HCT116 (cell line): ENCODE measurements around the gene FBXL15. TPM values are rescaled to one million over a fixed set of nuclear protein-coding genes. Genes with fewer than 3 reads are reported as not detected.

Source experiments
- ATAC-seq: fragments of 200-7000 bp; cut with Tn5 transposase; 2 replicates; pipeline ENCODE4 v1.9.1; 2020; ENCODE audit warnings: mild to moderate bottlenecking, moderate library complexity
- BruUV-seq: library from RNA; stranded (reverse); fragments of 400-500 nt; replicated peaks from 2 replicates; lab custom pipeline; 2021; lab: Mats Ljungman, UMichigan
- CTCF ChIA-PET: fragments of 300-600 bp; sonication (Branson Sonifier 250); formaldehyde crosslinking; loops from one replicate; lab custom pipeline; 2021; ENCODE audit warnings: antibody characterized with exemption; lab: Charles Lee
- POLR2A ChIA-PET: fragments of 300-600, 350-600 bp; sonication (Branson Sonifier 250); formaldehyde crosslinking; loops from one replicate; lab custom pipeline; 2021; ENCODE audit warnings: antibody characterized with exemption; lab: Charles Lee
- RAD21 ChIA-PET, 2 experiments: fragments of 300-600 bp; sonication (Branson Sonifier 250); formaldehyde crosslinking; loops; one replicate each; lab custom pipeline; 2023; ENCODE audit warnings: low total read pairs in 2 of 2; ENCODE audit not compliant: uncharacterized antibody in 2 of 2, unreplicated experiment in 2 of 2, low non-redundant PET in 1 of 2; lab: Charles Lee
- DNase-seq: peaks from one replicate; pipeline ENCODE4 v3.0.0-alpha.2; 2010; ENCODE audit warnings: low read depth, low spot score
- H2AFZ ChIP-seq: fragments of 200-600 bp; shearing (Covaris generic), sonication (generic); 2 replicates; pipeline ENCODE4 v1.6.1; 2017; ENCODE audit warnings: low read depth, mixed run types, mixed read lengths, antibody characterized with exemption, low read length; ENCODE audit not compliant: poor library complexity, severe bottlenecking
- H3K27ac ChIP-seq: 2 replicates; pipeline ENCODE4 v1.5.1; 2012; ENCODE audit warnings: low read depth, low read length
- H3K27me3 ChIP-seq: fragments of 200-600 bp; sonication (generic); 2 replicates; pipeline ENCODE4 v1.6.1; 2016; ENCODE audit warnings: mixed run types, low read length, mixed read lengths; ENCODE audit not compliant: insufficient read depth
- H3K36me3 ChIP-seq, 2 experiments: fragments of 200-500 bp in 1 of 2; fragments of 200-600 bp in 1 of 2; sonication (Bioruptor generic) in 1 of 2; sonication (generic) in 1 of 2; 2 replicates each; pipeline versions ENCODE4 v1.5.1 to v1.6.1; 2014 to 2016; ENCODE audit warnings: low read length in 2 of 2, inconsistent platforms in 1 of 2, mixed read lengths in 1 of 2, mixed run types in 1 of 2; ENCODE audit not compliant: insufficient read depth in 2 of 2, control insufficient read depth in 1 of 2
- H3K4me1 ChIP-seq, 2 experiments: fragments of 200-600 bp in 1 of 2; sonication (generic) in 1 of 2; 2 replicates each; pipeline versions ENCODE4 v1.5.1 to v1.6.1; 2012 to 2017; ENCODE audit warnings: low read length in 2 of 2, inconsistent platforms in 1 of 2, mild to moderate bottlenecking in 1 of 2, mixed read lengths in 1 of 2, mixed run types in 1 of 2, moderate library complexity in 1 of 2; ENCODE audit not compliant: insufficient read depth in 2 of 2, control insufficient read depth in 1 of 2
- H3K4me2 ChIP-seq: fragments of 200-600 bp; sonication (generic); 2 replicates; pipeline ENCODE4 v1.6.1; 2017; ENCODE audit warnings: mixed run types, low read length, mixed read lengths
- H3K4me3 ChIP-seq, 2 experiments: fragments of 200-600 bp in 1 of 2; sonication (generic) in 1 of 2; replicated peaks in 1 of 2; 2 replicates each; pipeline ENCODE4 v1.5.1; 2011 to 2016; ENCODE audit warnings: low read length in 2 of 2, control low read depth in 1 of 2, low read depth in 1 of 2, mild to moderate bottlenecking in 1 of 2, mixed read lengths in 1 of 2, mixed run types in 1 of 2
- H3K79me2 ChIP-seq: fragments of 200-600 bp; sonication (generic); 2 replicates; pipeline ENCODE4 v1.6.1; 2017; ENCODE audit warnings: mild to moderate bottlenecking, mixed run types, low read length, moderate library complexity, mixed read lengths; ENCODE audit not compliant: insufficient read depth
- H3K9ac ChIP-seq: fragments of 200-600 bp; sonication (generic); 2 replicates; pipeline ENCODE4 v1.6.1; 2016; ENCODE audit warnings: low read length, mixed read lengths
- H3K9me2 ChIP-seq: fragments of 200-600 bp; sonication (generic), shearing (Covaris generic); 2 replicates; pipeline ENCODE4 v1.6.1; 2017; ENCODE audit warnings: mixed run types, mild to moderate bottlenecking, moderate library complexity; ENCODE audit not compliant: insufficient read depth
- H3K9me3 ChIP-seq, 2 experiments: fragments of 200-500 bp in 1 of 2; fragments of 200-600 bp in 1 of 2; sonication (Bioruptor generic) in 1 of 2; sonication (generic) in 1 of 2; 2 replicates each; pipeline ENCODE4 v1.6.1; 2014 to 2017; ENCODE audit warnings: low read length in 2 of 2, mixed read lengths in 2 of 2, inconsistent platforms in 1 of 2, low read depth in 1 of 2, mild to moderate bottlenecking in 1 of 2, mixed run types in 1 of 2, moderate library complexity in 1 of 2; ENCODE audit not compliant: control insufficient read depth in 1 of 2, insufficient read depth in 1 of 2
- H4K20me1 ChIP-seq: fragments of 200-600 bp; sonication (generic), shearing (Covaris generic); 2 replicates; pipeline ENCODE4 v1.6.1; 2017; ENCODE audit warnings: mixed run types, mild to moderate bottlenecking, moderate library complexity; ENCODE audit not compliant: insufficient read depth
- ATF3 ChIP-seq: IDR thresholded peaks from 2 replicates; pipeline ENCODE4 v1.6.1; 2012
- CBX3 ChIP-seq: IDR thresholded peaks from 2 replicates; pipeline ENCODE4 v1.6.1; 2012; ENCODE audit warnings: low read depth
- MAX ChIP-seq: IDR thresholded peaks from 2 replicates; pipeline ENCODE4 v1.6.1; 2012
- POLR2A ChIP-seq: IDR thresholded peaks from 2 replicates; pipeline ENCODE4 v1.7.0; 2011; ENCODE audit warnings: borderline replicate concordance; ENCODE audit not compliant: insufficient read depth, insufficient read length; ENCODE audit errors: extremely low read depth
- POLR2AphosphoS5 ChIP-seq: IDR thresholded peaks from 2 replicates; pipeline ENCODE4 v1.6.1; 2011; ENCODE audit warnings: mild to moderate bottlenecking, low read depth, low read length, moderate library complexity
- REST ChIP-seq: IDR thresholded peaks from 2 replicates; pipeline ENCODE4 v1.6.1; 2012; ENCODE audit warnings: low read depth
- TCF7L2 ChIP-seq: IDR thresholded peaks from 2 replicates; pipeline ENCODE4 v1.7.0; 2011; ENCODE audit warnings: borderline replicate concordance, inconsistent platforms; ENCODE audit not compliant: insufficient read depth, insufficient read length; ENCODE audit errors: extremely low read depth
- ZBTB33 ChIP-seq: IDR thresholded peaks from 2 replicates; pipeline ENCODE4 v1.6.1; 2011; ENCODE audit warnings: mild to moderate bottlenecking, low read length, moderate library complexity; ENCODE audit not compliant: insufficient replicate concordance; ENCODE audit errors: extremely low read depth
- intact Hi-C: fragments of 100-400 bp; cut with micrococcal nuclease; formaldehyde crosslinking; loops from 2 replicates; pipeline ENCODE4 v1.10.0; 2022
- total RNA-seq: library from RNA; stranded (reverse); gene quantifications from one replicate; pipeline ENCODE4 v1.2.1, GENCODE V29; 2021; ENCODE audit not compliant: unreplicated experiment

The FBXL15 gene
- total RNA-seq, 1 experiment from 2014 or later = 21.1 TPM

- H3K36me3 ChIP-seq = no peaks in the 10 kb centered on the region
- CTCF ChIA-PET = no interaction called here
- H3K4me1 ChIP-seq = peaks cover 11 to 21% of the 10 kb centered on the region in 2 experiments
- no peak overlapping the region for H2AFZ ChIP-seq
- DNase-seq = no peak
- no peak for ATAC-seq
- H3K27me3 ChIP-seq = peaks cover 3% of the 10 kb centered on the region; the same call in 1 of the 2 replicates
- no peaks in the 10 kb centered on the region for H3K9me2 ChIP-seq
- no peak overlapping the region for H3K4me2 ChIP-seq
- no peaks in the 10 kb centered on the region for H3K9me3 ChIP-seq
- H3K27ac ChIP-seq = no peak overlapping the region
- H3K79me2 ChIP-seq = no peaks in the 10 kb centered on the region
- RAD21 ChIA-PET = no interaction called here
- no peaks in the 10 kb centered on the region for H4K20me1 ChIP-seq
- no peak overlapping the region for H3K4me3 ChIP-seq
- H3K9ac ChIP-seq = no peak overlapping the region
- intact Hi-C loops = no loop called here
- TF ChIP-seq MAX (no peak), ATF3 (no peak), TCF7L2 (no peak)
- BruUV-seq = no TSS peak
- POLR2A ChIA-PET = interaction anchor here (1.4 kb wide), 1 partner anchor 10 kb away, joined by 3 read pairs; no protein-coding TSS in a partner anchor
These were observed 8.3 kb upstream of the FBXL15 start for GRCh38 chr10:102412293-102412692.

- POLR2A ChIA-PET = interaction anchor here (0.6 to 1.4 kb wide), 2 partner anchors 9 to 1200 kb away, joined by 3 read pairs; no protein-coding TSS in a partner anchor
These were observed 7.5 kb upstream of the FBXL15 start for GRCh38 chr10:102413053-102413705.

More at GRCh38 chr10:102413053-102413705, 7.5 kb upstream of the FBXL15 start:
- BruUV-seq = no TSS peak
- no peak overlapping the region for H3K27ac ChIP-seq
- TF ChIP-seq POLR2A = no peak
- TF ChIP-seq POLR2AphosphoS5 = 0 out of 2 replicates have a peak, but pooled peaks have one; percentile 13
- TF ChIP-seq CBX3 = no peak
- TF ChIP-seq ZBTB33 = no peak
- no peak for TF ChIP-seq REST
- no peaks in the 10 kb centered on the region for H4K20me1 ChIP-seq
- no peaks in the 10 kb centered on the region for H3K9me3 ChIP-seq
- no peak overlapping the region for H3K4me2 ChIP-seq
- DNase-seq (no peak), ATAC-seq (no peak)
- H3K27me3 ChIP-seq = peaks cover 3% of the 10 kb centered on the region; the same call in 1 of the 2 replicates
- H3K9me2 ChIP-seq = no peaks in the 10 kb centered on the region
- no peaks in the 10 kb centered on the region for H3K79me2 ChIP-seq
- H3K36me3 ChIP-seq = no peaks in the 10 kb centered on the region
- H3K9ac ChIP-seq = no peak overlapping the region
- H3K4me1 ChIP-seq = peaks cover 11 to 19% of the 10 kb centered on the region in 2 experiments
- no peak overlapping the region for H3K4me3 ChIP-seq
- CTCF ChIA-PET = interaction anchor here (0.7 kb wide), 1 partner anchor 10 kb away, joined by 3 read pairs; no protein-coding TSS in a partner anchor
- intact Hi-C loops = no loop called here
- RAD21 ChIA-PET = interaction anchor here in 1 of 2 experiments (0.6 kb wide), 1 partner anchor 19 kb away, joined by 5 read pairs; the partner anchor contains the start of gene CUEDC2
- H2AFZ ChIP-seq = no peak overlapping the region
